T-helper 1 cell treated with Interleukin-12 subunit alpha and Interleukin-12 subunit beta and Interleukin-4 antibody, amounts not matched to agents 30 ng/mL and 1 ng/mL, for 36 hours (primary cell): ENCODE data around the gene YARS1. TPM values are rescaled to one million over a fixed set of nuclear protein-coding genes. Genes with fewer than 3 reads are reported as not detected.

Experiments used
- intact Hi-C: fragments of 100-400 bp; cut with micrococcal nuclease; formaldehyde crosslinking; loops from one replicate; pipeline ENCODE4 v1.15.1; 2024
- total RNA-seq: library from RNA; stranded (reverse); gene quantifications from 2 replicates; pipeline ENCODE4 v1.2.3, GENCODE V29; 2022

YARS1 gene
- total RNA-seq, 1 donor from 2014 or later = 196 TPM

DNA sequence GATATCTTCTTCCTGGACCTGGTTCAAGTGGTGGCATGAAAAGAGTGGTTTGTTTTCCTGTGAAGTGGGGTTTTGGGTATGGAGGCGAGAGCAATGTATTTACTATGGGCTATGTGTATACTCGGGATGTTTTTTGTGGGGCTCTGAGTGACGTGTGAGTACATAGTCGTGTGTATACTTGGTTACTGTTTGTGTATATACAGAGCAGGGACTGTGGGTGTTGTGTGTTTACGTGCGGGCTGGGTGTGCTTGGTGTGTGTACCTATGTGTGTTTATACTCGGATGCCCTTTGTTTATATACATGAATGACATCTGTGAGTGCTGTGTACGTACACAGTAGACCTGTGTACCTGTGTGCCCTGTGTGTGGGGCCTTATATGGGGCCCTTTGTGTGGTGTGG, 50.0 kb downstream of the YARS1 start:
- intact Hi-C loops = no loop called here

DNA sequence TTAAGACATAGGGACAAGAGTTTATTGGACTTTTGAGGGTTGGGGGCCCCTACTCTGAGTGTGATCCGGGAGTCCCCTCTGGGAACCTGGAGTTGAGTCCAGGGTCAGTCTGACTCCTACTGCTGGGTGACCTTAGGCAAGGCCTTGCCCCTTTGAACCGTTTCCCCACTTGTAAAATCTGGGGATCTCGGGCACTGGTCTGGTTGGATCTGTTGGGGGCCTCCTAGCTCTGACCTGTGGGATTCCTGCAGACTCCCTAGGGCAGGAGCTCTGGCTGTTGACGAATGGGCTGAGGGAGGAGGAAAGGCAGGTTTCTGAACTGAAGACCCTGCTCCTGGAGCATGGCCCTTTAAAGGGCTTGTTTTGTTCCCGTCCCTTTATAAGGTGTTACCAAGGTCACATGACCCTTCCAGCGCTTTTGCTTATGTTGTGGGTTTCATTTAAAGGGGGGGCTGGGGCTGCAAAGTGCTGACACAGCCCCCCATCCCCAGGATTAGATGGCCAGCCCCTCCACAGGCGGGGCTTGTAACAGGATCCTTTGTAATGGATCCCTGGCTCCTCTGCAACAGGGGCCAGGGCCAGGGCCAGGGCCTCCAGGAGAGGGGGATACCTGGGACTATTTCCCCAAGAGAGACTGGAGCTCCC, 50.7 kb downstream of the YARS1 start:
- intact Hi-C loops = no loop called here

GRCh38 chr1:32765570-32766327, 51.4 kb downstream of the YARS1 start:
- intact Hi-C loops = no loop called here

- intact Hi-C loops = no loop called here
These were observed 52.2 kb downstream of the YARS1 start for GRCh38 chr1:32764826-32765569.

DNA sequence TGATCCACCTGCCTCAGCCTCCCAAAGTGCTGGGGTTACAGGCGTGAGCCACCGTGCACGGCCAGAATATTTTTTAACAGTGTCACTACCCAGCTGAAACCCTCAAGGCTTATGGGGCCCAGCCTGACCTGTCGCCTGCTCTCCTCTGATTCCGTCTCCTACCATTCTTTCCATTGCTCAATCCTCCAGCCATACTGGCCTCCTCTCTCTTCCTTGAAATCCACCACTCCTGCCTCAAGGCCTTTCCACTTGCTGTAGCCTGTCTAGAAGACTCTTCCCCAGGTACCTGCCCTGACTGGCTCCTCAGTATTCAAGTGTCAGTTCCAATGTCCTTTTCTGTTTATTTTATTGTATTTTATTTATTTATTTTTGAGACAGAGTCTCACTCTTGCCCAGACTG, 53.9 kb downstream of the YARS1 start:
- intact Hi-C loops = no loop called here

DNA sequence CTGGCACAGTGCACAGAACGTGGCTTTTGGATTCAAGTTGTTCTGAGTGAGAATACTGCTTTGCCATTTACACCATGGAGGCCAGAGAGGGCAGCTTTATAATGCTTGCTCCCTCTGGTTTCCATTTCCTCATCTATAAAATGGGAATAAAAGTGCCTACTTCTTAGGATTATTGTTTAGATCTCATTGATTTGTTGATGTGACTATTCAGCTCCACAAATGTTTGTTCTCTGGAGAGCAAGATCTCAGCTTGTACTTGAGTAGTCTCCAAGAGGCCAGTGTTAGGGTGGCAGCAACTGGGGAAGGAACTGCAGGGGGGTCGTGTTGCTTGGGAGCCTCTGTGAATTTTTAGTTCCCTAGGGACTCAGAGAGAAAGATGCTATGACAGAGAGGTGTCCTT, 55.2 kb downstream of the YARS1 start:
- intact Hi-C loops = no loop called here

DNA sequence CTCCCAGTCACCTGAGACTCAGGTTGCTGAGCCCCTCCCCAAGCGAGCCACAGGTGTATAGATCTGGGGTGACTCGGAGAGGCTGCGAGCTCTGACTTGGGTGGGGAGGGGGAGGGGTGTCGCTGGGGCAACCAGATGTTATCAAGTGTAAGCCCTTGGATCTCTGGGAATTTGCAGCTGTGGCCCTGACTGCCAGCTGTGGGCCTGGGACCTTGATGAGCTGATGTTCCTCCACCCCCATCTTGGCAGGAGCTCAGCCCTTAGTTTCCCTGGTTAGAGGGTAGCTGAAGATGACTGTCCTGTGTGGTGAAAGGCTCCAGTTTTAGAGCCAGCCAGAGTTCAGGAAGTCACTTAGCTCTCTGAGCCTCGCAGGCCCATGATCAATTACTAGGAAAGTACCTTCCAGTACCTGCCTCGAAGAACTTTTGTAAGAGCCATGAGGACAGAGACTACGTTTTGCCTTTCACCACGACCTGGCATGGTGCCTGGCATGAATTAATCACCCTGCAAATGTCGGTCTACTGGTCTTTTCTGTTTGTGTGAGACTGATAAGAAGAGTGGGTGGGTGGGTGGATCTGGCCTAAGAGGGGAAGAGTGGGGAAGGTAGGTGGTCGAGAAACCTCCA, 55.8 kb downstream of the YARS1 start:
- intact Hi-C loops = no loop called here

- intact Hi-C loops = no loop called here
These were observed 57.0 kb downstream of the YARS1 start for GRCh38 chr1:32759997-32760623.

DNA sequence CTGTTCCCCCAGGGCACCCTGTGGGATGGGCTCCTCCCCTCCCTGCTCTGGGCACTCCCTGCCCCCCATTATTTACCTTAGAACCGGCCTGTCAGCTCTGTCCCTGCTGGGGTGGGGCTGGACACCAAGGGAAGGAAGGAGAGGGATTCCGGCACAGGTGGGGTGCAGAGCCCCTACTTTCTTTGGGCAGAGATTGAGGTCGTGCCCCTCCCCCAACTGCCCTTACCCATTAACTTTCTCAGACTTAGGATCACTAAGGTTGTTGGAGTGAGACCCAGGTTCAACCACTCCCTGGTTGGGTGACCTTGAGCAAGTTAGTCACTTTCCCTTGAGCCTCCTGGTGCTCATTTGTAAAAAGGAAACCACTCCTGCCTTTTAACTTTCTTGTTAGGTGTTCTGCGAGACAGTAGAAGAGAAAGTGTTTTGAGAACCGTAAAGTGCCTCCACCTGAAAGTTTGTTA, 57.6 kb downstream of the YARS1 start:
- intact Hi-C loops = no loop called here

- intact Hi-C loops = no loop called here
These were observed 58.2 kb downstream of the YARS1 start for GRCh38 chr1:32758795-32759430.

- intact Hi-C loops = no loop called here
These were observed 58.9 kb downstream of the YARS1 start for GRCh38 chr1:32758177-32758794.

DNA sequence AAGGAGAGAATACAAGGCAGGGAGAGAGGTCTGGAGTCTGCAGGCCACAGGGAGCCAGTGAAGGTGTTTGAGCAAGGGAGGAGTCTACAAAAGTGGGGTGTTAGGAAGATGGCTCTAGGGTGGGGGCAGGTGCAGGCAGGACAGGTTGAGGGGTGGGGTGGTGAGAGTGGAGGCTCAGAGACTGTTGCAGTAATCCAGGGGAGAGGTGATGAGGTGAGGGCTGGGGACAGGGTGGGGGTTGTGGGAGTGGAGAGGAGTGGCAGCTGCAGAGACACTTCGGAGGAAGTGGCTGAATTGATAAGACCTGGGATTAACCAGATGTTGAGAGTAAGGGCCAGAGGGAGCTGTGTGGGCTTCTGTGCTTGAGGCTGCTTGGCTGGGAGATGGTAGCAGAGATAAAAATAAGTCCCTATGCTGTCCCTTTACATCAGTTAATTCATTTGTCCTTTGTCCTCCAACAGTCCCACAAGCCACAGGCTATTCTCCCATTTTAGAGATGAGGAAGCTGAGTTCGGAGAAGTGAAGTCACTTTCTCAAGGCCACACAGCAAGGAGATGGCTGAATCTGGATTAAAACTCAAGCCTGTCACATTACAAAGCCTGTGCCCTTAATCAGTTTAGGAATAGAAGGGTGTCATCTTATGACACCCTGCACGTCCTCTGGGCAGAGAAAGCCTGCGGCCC, 59.8 kb downstream of the YARS1 start:
- intact Hi-C loops = no loop called here

GRCh38 chr1:32755810-32756159, 61.4 kb downstream of the YARS1 start:
- intact Hi-C loops = no loop called here

DNA sequence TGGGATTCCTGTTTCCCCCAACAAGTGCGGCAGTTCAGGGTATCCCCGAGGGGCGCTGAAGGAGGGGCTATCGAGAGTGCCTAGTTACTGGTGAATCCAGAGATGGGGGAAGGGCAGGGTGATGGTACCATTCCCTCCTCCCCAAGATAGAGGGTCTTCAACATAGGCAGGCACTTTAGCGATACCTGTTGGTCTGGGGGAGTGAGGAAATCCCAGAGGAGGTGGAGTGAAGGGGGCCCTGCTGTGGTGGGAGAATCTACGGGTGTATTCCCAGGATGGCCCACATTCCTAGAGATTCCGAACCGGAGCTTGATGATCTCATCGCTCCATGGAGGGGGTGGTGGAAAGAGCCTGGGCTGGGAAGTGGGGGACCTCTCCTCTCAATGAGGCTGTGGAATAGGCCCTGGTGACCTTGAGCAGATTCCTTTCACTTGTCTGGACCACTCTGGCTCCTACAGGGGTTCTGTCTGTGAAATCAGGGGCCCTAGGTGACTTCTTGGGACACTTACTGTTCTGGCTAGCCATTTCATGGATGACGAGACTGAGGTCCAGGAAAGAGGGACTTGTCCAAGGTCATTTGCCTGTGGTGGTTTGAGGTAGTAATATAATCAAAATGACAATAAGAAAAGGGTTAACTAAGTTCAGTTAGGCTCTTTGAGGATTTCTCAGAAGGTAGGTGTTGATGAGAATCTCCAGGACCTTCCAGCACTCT, 61.9 kb downstream of the YARS1 start:
- intact Hi-C loops = no loop called here

GRCh38 chr1:32754317-32755097, 62.7 kb downstream of the YARS1 start:
- intact Hi-C loops = loop anchor here (5.0 kb wide), 1 partner anchor 682 kb away; the partner anchor contains the start of gene TMEM39B

DNA sequence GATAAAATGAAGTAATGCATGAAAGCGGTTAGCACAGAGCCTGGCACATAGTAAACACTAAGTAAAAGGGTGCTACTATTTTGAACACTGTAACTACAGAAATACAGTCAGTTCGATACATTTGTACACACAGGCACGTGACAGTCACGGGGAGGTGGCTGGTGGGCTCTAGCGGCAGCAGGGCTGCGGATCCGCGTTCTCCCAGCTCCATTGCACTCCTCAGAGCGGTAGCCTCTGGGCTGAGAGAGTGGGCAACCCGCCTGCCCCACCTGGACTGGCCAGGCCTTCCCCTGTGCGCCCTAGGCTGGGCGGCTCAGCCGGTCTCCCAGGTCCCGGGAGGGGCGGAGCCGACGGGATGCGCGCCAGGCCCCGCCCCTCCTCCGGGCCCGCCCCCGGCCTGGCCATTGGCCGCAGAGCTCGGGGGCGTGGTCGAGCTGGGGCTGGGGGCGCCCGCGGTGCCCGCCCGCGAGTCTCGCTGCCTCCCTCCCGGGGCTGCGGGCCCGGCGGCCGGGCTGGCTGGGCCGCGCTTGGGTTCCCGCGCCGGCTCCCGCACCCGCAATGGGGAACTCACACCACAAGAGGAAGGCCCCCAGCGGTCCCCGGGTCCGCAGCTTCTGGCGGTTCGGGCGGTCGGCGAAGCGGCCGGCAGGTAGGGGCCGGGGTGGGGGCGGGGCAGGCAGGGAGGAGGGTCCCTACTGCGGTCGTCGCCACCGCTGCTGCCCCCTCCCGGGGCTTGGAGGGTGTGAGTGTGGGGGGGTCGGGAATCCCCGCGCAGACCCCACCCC, 63.4 kb downstream of the YARS1 start:
- intact Hi-C loops = loop anchor here (1.0 to 5.0 kb wide), 5 partner anchors 37 to 681 kb away; partner anchors contain the start of genes S100PBP, TMEM39B and YARS1

- intact Hi-C loops = loop anchor here (5.0 kb wide), 1 partner anchor 677 kb away; the partner anchor contains the start of gene TMEM39B
These were observed 67.4 kb downstream of the YARS1 start for GRCh38 chr1:32749771-32750170.
